ENCODE data around the gene PPP1R3D.

Gene PPP1R3D

GRCh38 chr20:59983076-59983475 lies 43.0 kb upstream of the PPP1R3D start:
- Histone ChIP-seq H3K79me2 (ENCODE audit: low read length) (no peaks in the 10 kb centered on the region), H3F3A (ENCODE audit: insufficient read depth, low read length) (no peaks in the 10 kb centered on the region), H3K4me3 (ENCODE audit: low read length) (no peak overlapping the region), H2AFZ (ENCODE audit: low read length) (no peak overlapping the region), H4K20me1 (ENCODE audit: insufficient read depth, low read length) (no peaks in the 10 kb centered on the region), H3K4me2 (ENCODE audit: low read depth, low read length) (no peak overlapping the region), H3K9me2 (replicated peaks; ENCODE audit: insufficient read depth, low read length) (no peaks in the 10 kb centered on the region), H3K27me3 (replicated peaks; ENCODE audit: insufficient read depth, low read length) (no peaks in the 10 kb centered on the region), H3K36me3 (replicated peaks; ENCODE audit: insufficient read depth, low read length) (no peaks in the 10 kb centered on the region), H3K9ac (ENCODE audit: low read length) (no peak overlapping the region), H3K27ac (ENCODE audit: low read length) (no peak overlapping the region), H3K9me3 (replicated peaks; ENCODE audit: insufficient read depth, low read length) (no peaks in the 10 kb centered on the region), H3K4me1 (ENCODE audit: low read length) (no peaks in the 10 kb centered on the region)
- TF ChIP-seq EZH2 (optimal IDR thresholded peaks at IDR 0.05; ENCODE audit: low read depth, low read length) = no peak
- DNase-seq = no peak

- H3K27me3 ChIP-seq (replicated peaks; ENCODE audit: insufficient read depth, low read length) = no peaks in the 10 kb centered on the region
- H3K9me3 ChIP-seq (replicated peaks; ENCODE audit: insufficient read depth, low read length) = no peaks in the 10 kb centered on the region
- no peak overlapping the region for H3K4me3 ChIP-seq (ENCODE audit: low read length)
- no peaks in the 10 kb centered on the region for H3K9me2 ChIP-seq (replicated peaks; ENCODE audit: insufficient read depth, low read length)
- H3K4me1 ChIP-seq (ENCODE audit: low read length) = no peaks in the 10 kb centered on the region
- H3F3A ChIP-seq (ENCODE audit: insufficient read depth, low read length) = no peaks in the 10 kb centered on the region
- no peaks in the 10 kb centered on the region for H3K36me3 ChIP-seq (replicated peaks; ENCODE audit: insufficient read depth, low read length)
- no peak overlapping the region for H3K4me2 ChIP-seq (ENCODE audit: low read depth, low read length)
- H3K27ac ChIP-seq (ENCODE audit: low read length) = no peak overlapping the region
- H4K20me1 ChIP-seq (ENCODE audit: insufficient read depth, low read length) = no peaks in the 10 kb centered on the region
- no peaks in the 10 kb centered on the region for H3K79me2 ChIP-seq (ENCODE audit: low read length)
- TF ChIP-seq CTCF (IDR thresholded peaks at IDR 0.05; ENCODE audit: low read length) (no peak), EZH2 (optimal IDR thresholded peaks at IDR 0.05; ENCODE audit: low read depth, low read length) (no peak), EZH2phosphoT487 (IDR thresholded peaks at IDR 0.05; ENCODE audit: low read length) (no peak)
- no peak overlapping the region for H2AFZ ChIP-seq (ENCODE audit: low read length)
- H3K9ac ChIP-seq (ENCODE audit: low read length) = no peak overlapping the region
- DNase-seq = no peak
These were observed 37.0 kb upstream of the PPP1R3D start for GRCh38 chr20:59977086-59977485.

GRCh38 chr20:59976156-59976782 lies 36.2 kb upstream of the PPP1R3D start:
- Histone ChIP-seq H3K9ac (ENCODE audit: low read length) (no peak overlapping the region), H4K20me1 (ENCODE audit: insufficient read depth, low read length) (no peaks in the 10 kb centered on the region), H3K36me3 (replicated peaks; ENCODE audit: insufficient read depth, low read length) (no peaks in the 10 kb centered on the region), H3K79me2 (ENCODE audit: low read length) (no peaks in the 10 kb centered on the region), H3K9me3 (replicated peaks; ENCODE audit: insufficient read depth, low read length) (no peaks in the 10 kb centered on the region), H3F3A (ENCODE audit: insufficient read depth, low read length) (no peaks in the 10 kb centered on the region), H3K27me3 (replicated peaks; ENCODE audit: insufficient read depth, low read length) (no peaks in the 10 kb centered on the region), H3K4me2 (ENCODE audit: low read depth, low read length) (no peak overlapping the region), H3K4me3 (ENCODE audit: low read length) (no peak overlapping the region), H3K27ac (ENCODE audit: low read length) (no peak overlapping the region), H3K9me2 (replicated peaks; ENCODE audit: insufficient read depth, low read length) (no peaks in the 10 kb centered on the region), H2AFZ (ENCODE audit: low read length) (no peak overlapping the region), H3K4me1 (ENCODE audit: low read length) (no peaks in the 10 kb centered on the region)
- DNase-seq = no peak
- no peak for TF ChIP-seq EZH2 (optimal IDR thresholded peaks at IDR 0.05; ENCODE audit: low read depth, low read length)
- TF ChIP-seq EZH2phosphoT487 (IDR thresholded peaks at IDR 0.05; ENCODE audit: low read length) = no peak

- DNase-seq = no peak
- Histone ChIP-seq H3F3A (ENCODE audit: insufficient read depth, low read length) (no peaks in the 10 kb centered on the region), H3K79me2 (ENCODE audit: low read length) (no peaks in the 10 kb centered on the region), H3K4me3 (ENCODE audit: low read length) (no peak overlapping the region), H4K20me1 (ENCODE audit: insufficient read depth, low read length) (no peaks in the 10 kb centered on the region), H3K4me2 (ENCODE audit: low read depth, low read length) (no peak overlapping the region), H3K4me1 (ENCODE audit: low read length) (no peaks in the 10 kb centered on the region), H3K27ac (ENCODE audit: low read length) (no peak overlapping the region), H3K9ac (ENCODE audit: low read length) (no peak overlapping the region), H3K27me3 (replicated peaks; ENCODE audit: insufficient read depth, low read length) (no peaks in the 10 kb centered on the region), H2AFZ (ENCODE audit: low read length) (no peak overlapping the region), H3K9me2 (replicated peaks; ENCODE audit: insufficient read depth, low read length) (no peaks in the 10 kb centered on the region), H3K36me3 (replicated peaks; ENCODE audit: insufficient read depth, low read length) (no peaks in the 10 kb centered on the region), H3K9me3 (replicated peaks; ENCODE audit: insufficient read depth, low read length) (no peaks in the 10 kb centered on the region)
- TF ChIP-seq EZH2 (optimal IDR thresholded peaks at IDR 0.05; ENCODE audit: low read depth, low read length) (no peak), CTCF (IDR thresholded peaks at IDR 0.05; ENCODE audit: low read length) (no peak), EZH2phosphoT487 (IDR thresholded peaks at IDR 0.05; ENCODE audit: low read length) (no peak)
These were observed 32.1 kb upstream of the PPP1R3D start for GRCh38 chr20:59972037-59972801.

All from MM.1S (cell line).